Chondrocyte (in vitro differentiated cells): ENCODE data around the gene IFITM1. TPM values are rescaled to one million over a fixed set of nuclear protein-coding genes. Genes with fewer than 3 reads are reported as not detected.
"Not testable (repeated sequence)": the region's sequence is repeated elsewhere in the genome, so short reads cannot be mapped to it uniquely, and the experiment has no call there.

ENCODE experiments used
- DNase-seq: peaks from one replicate; pipeline ENCODE4 v3.0.0; 2021; ENCODE audit warnings: mixed read lengths, low spot score
- H3K27ac Mint-ChIP-seq: one replicate; pipeline ENCODE4 v1.8.0; 2021; ENCODE audit warnings: mild to moderate bottlenecking, moderate library complexity, mixed read lengths; ENCODE audit not compliant: unreplicated experiment
- H3K27me3 Mint-ChIP-seq: 2 replicates; pipeline ENCODE4 v1.8.0; 2021; ENCODE audit warnings: low read depth, mixed read lengths
- H3K36me3 Mint-ChIP-seq: 2 replicates; pipeline ENCODE4 v1.8.0; 2021; ENCODE audit warnings: low read depth, mixed read lengths
- H3K4me1 Mint-ChIP-seq: 2 replicates; pipeline ENCODE4 v1.8.0; 2021; ENCODE audit warnings: low read depth, mild to moderate bottlenecking, mixed read lengths
- H3K4me3 Mint-ChIP-seq: one replicate; pipeline ENCODE4 v1.8.0; 2021; ENCODE audit warnings: mild to moderate bottlenecking, moderate library complexity, mixed read lengths; ENCODE audit not compliant: unreplicated experiment
- H3K9me3 Mint-ChIP-seq: 2 replicates; pipeline ENCODE4 v1.8.0; 2021; ENCODE audit warnings: low read depth, mixed read lengths
- CTCF ChIP-seq: fragments of 200-600 bp; sonication (generic); IDR thresholded peaks from 2 replicates; pipeline ENCODE4 v1.5.0; 2021; ENCODE audit warnings: antibody characterized with exemption, mild to moderate bottlenecking, moderate library complexity
- total RNA-seq: library from RNA; stranded (reverse); gene quantifications from 3 replicates; pipeline ENCODE4 v1.2.1, GENCODE V29; 2021

IFITM1 gene
- total RNA-seq, 1 donor from 2014 or later: 1.6 TPM

DNA sequence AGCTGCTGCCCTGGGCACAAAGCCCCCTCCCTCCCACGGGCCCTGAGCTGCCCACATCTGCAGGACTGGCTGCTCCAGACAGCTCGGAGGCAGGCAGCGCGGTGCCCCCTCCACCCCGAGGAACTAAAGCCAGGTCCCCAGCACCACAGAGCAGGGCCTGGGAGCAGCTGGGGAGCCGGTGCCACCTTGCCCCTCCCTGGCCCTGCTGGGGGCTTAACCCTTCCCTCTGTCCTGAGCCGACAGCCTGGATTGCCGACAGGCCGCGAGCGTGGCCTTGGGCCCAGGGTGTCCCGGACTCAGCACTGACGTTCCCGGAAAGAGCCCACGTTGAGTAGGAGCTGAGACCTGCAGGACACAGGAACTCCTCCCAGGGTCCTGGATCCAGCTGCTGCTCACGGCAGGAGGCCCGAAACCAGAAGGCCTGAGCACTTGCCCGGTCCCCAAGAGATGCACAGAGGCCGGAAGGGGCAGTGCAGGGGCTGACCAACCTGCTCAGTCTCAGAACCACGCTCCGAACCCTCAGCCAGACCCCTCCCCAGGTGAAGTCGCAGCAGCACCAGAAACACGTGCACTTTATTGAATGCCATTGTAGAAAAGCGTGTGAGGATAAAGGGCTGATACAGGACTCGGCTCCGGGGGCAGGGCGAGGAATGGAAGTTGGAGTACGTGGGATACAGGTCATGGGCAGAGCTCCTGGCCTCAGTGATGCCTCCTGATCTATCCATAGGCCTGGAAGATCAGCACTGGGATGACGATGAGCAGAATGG lies 5.5 kb downstream of the IFITM1 start:
- not testable (repeated sequence) for H3K36me3 Mint-ChIP-seq, H3K9me3 Mint-ChIP-seq, H3K4me1 Mint-ChIP-seq
- H3K27me3 Mint-ChIP-seq: peaks cover 13% of the 10 kb centered on the region
- peak; percentile 71 for DNase-seq
- peak overlapping the region; percentile 91 for H3K4me3 Mint-ChIP-seq
- TF ChIP-seq CTCF: peak; percentile 28
- peak overlapping the region; percentile 97 for H3K27ac Mint-ChIP-seq

- not testable (repeated sequence) for H3K36me3 Mint-ChIP-seq, H3K4me1 Mint-ChIP-seq, H3K9me3 Mint-ChIP-seq
- DNase-seq: peak; percentile 27
- peaks cover 13% of the 10 kb centered on the region for H3K27me3 Mint-ChIP-seq
- peak overlapping the region; percentile 97 for H3K27ac Mint-ChIP-seq
- peak overlapping the region; percentile 91 for H3K4me3 Mint-ChIP-seq
These were observed 6.0 kb downstream of the IFITM1 start for GRCh38 chr11:319888-320273.

GRCh38 chr11:324156-324555 lies 10.3 kb downstream of the IFITM1 start:
- Mint-ChIP-seq H3K9me3 (no peaks in the 10 kb centered on the region), H3K4me3 (no peak overlapping the region), H3K27ac (no peak overlapping the region), H3K36me3 (no peaks in the 10 kb centered on the region), H3K4me1 (peaks cover 14% of the 10 kb centered on the region), H3K27me3 (no peaks in the 10 kb centered on the region)
- TF ChIP-seq CTCF: no peak
- DNase-seq: peak; percentile 51

DNA sequence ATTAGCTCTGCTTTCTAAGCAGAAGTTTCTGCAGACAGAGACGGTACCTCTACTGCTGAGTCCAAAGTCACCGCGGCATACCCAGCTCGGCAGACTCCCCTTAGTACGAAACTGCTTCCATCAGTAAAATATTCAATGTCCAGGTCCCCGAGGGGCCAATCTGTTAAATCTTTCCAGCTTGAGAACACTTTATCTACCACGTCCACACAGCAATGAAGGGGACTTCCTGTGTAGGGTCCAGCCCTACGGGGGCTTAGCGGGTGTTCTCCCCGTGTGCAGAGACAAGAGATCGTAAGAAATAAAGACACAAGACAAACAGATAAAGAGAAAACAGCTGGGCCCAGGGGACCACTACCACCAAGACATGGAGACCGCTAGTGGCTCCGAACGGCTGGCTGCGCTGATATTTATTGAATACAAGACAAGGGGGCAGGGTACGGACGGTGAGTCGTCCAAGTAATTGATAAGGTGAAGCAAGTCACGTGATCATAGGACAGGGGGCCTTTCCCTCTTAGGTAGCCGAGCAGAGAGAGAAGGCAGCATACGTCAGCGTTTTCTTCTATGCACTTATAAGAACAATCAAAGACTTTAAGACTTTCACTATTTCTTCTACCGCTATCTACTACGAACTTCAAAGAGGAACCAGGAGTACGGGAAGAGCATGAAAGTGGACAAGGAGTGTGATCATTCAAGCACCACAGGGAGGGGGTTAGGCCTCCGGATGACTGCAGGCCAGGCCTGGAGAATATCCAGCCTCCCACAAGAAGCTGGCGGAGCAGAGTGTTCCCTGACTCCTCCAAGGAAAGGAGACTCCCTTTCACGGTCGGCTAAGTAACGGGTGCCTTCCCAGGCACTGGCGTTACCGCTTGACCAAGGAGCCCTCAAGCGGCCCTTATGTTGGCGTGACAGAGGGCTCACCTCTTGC lies 11.0 kb downstream of the IFITM1 start:
- peak; percentile 41 for DNase-seq
- H3K27ac Mint-ChIP-seq, H3K9me3 Mint-ChIP-seq, H3K27me3 Mint-ChIP-seq, H3K4me3 Mint-ChIP-seq, H3K36me3 Mint-ChIP-seq: not testable (repeated sequence)
- H3K4me1 Mint-ChIP-seq: peaks cover 14% of the 10 kb centered on the region

DNA sequence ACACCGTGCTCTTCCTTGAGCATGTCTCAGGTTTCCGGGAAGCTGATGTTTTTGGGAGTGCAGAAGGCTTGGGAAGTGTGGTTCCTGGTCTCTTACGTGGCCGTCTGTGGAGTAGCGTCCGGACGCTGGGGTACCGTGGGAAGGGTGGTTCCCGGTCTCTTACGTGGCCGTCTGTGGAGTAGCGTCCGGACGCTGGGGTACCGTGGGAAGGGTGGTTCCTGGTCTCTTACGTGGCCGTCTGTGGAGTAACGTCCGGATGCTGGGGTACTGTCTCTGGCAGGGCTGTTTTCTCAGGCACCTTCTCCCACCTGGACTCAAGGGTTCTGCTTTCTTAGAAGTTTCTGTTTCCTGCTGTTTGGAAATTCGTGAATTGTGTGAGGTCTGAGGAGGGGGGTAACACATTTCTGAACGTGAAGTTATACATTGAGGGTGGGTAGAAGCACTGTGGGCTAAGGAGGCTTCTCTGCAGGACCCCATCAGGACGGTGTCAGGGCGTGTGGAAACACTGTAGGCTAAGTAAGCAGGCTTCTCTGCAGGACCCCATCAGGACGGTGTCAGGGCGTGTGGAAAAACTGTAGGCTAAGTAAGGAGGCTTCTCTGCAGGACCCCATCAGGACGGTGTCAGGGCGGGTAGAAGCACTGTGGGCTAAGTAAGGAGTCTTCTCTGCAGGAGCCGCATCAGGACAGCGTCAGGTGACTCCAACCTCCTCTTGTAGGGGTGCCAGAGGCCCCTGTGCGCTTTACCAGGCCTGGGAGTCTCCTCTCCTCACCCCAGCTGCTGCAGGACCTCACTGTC lies 12.2 kb downstream of the IFITM1 start:
- peaks cover 8% of the 10 kb centered on the region for H3K4me1 Mint-ChIP-seq
- H3K36me3 Mint-ChIP-seq: no peaks in the 10 kb centered on the region
- no peaks in the 10 kb centered on the region for H3K27me3 Mint-ChIP-seq
- DNase-seq: peak; percentile 62
- H3K4me3 Mint-ChIP-seq: no peak overlapping the region
- H3K9me3 Mint-ChIP-seq: no peaks in the 10 kb centered on the region
- TF ChIP-seq CTCF: no peak
- H3K27ac Mint-ChIP-seq: peak overlapping the region; percentile 72

- TF ChIP-seq CTCF: no peak
- H3K27me3 Mint-ChIP-seq: no peaks in the 10 kb centered on the region
- DNase-seq: peak; percentile 72
- no peaks in the 10 kb centered on the region for H3K36me3 Mint-ChIP-seq
- H3K9me3 Mint-ChIP-seq: no peaks in the 10 kb centered on the region
- no peak overlapping the region for H3K27ac Mint-ChIP-seq
- peaks cover 8% of the 10 kb centered on the region for H3K4me1 Mint-ChIP-seq
- no peak overlapping the region for H3K4me3 Mint-ChIP-seq
These were observed 12.7 kb downstream of the IFITM1 start for GRCh38 chr11:326592-326841.
